ENCODE measurements around the gene COL18A1. TPM values are rescaled to one million over a fixed set of nuclear protein-coding genes. Genes with fewer than 3 reads are reported as not detected.

Gene COL18A1
- total and polyA plus RNA-seq, 4 donors: 44.9 to 308 (median 232) TPM

- Histone ChIP-seq H3K9ac (ENCODE audit: low read depth in 1 of 2, low read length in 2 of 2) (peak overlapping the region; percentile 68 to 83), H3K27ac (ENCODE audit: low read depth in 1 of 2, low read length in 2 of 2) (peak overlapping the region; percentile 64 to 77), H3K4me3 (ENCODE audit: low read depth in 1 of 3, low read length in 3 of 3) (peak overlapping the region; percentile 84 to 92 (median 90)), H3K4me1 (ENCODE audit: control insufficient read depth in 4 of 4, insufficient read depth in 4 of 4, low read length in 3 of 4) (peaks cover 28 to 76% (median 65%) of the 10 kb centered on the region in 4 donors), H3K9me3 (ENCODE audit: control insufficient read depth in 4 of 4, low read length in 3 of 4) (no peaks in the 10 kb centered on the region), H3K36me3 (ENCODE audit: control insufficient read depth in 4 of 4, insufficient read depth in 3 of 4, low read depth in 1 of 4, low read length in 3 of 4) (peaks cover 0 to 5% (median 1%) of the 10 kb centered on the region in 4 donors), H3K27me3 (ENCODE audit: control insufficient read depth in 4 of 4, insufficient read depth in 4 of 4, low read length in 3 of 4) (no peaks in the 10 kb centered on the region)
- no peak for DNase-seq (ENCODE audit: low spot score)
- WGBS: 40% methylated on average over 38 of the region's 38 CpGs
- TF ChIP-seq YY1 (IDR thresholded peaks at IDR 0.05): no peak
- TF ChIP-seq ATF3 (IDR thresholded peaks at IDR 0.05): no peak
- no peak for TF ChIP-seq MAX (IDR thresholded peaks at IDR 0.05)
- TF ChIP-seq HNF4A (conservative IDR thresholded peaks at IDR 0.05): no peak
- TF ChIP-seq NR2F2 (IDR thresholded peaks at IDR 0.05): no peak
- TF ChIP-seq TAF1 (conservative IDR thresholded peaks at IDR 0.05): no peak
- no peak for TF ChIP-seq CTCF (IDR thresholded peaks at IDR 0.05; ENCODE audit: low read depth, low read length, missing input control)
Observed at GRCh38 chr21:45456584-45457160, 51.7 kb downstream of the COL18A1 start.

- DNase-seq (ENCODE audit: low spot score): no peak
- H3K4me3 ChIP-seq (ENCODE audit: low read depth in 1 of 3, low read length in 3 of 3): peak overlapping the region; percentile 84 to 90 (median 85)
- no peak for TF ChIP-seq HNF4A (conservative IDR thresholded peaks at IDR 0.05)
- no peak for TF ChIP-seq GABPA (IDR thresholded peaks at IDR 0.05 in 1 of 2, conservative IDR thresholded peaks at IDR 0.05 in 1 of 2)
- no peak for TF ChIP-seq FOXA1 (IDR thresholded peaks at IDR 0.05)
- TF ChIP-seq FOXA2 (IDR thresholded peaks at IDR 0.05): no peak
- TF ChIP-seq ATF3 (IDR thresholded peaks at IDR 0.05): no peak
- TF ChIP-seq EGR1 (IDR thresholded peaks at IDR 0.05; ENCODE audit: low read depth in 2 of 2): no peak
- no peak for TF ChIP-seq TAF1 (conservative IDR thresholded peaks at IDR 0.05)
- TF ChIP-seq NR2F2 (IDR thresholded peaks at IDR 0.05): no peak
- H3K27ac ChIP-seq (ENCODE audit: low read depth in 1 of 2, low read length in 2 of 2): peak overlapping the region in 1 of 2 donors; percentile 64
- peak overlapping the region; percentile 52 to 72 for H3K9ac ChIP-seq (ENCODE audit: low read depth in 1 of 2, low read length in 2 of 2)
- peaks cover 28 to 79% (median 70%) of the 10 kb centered on the region in 4 donors for H3K4me1 ChIP-seq (ENCODE audit: control insufficient read depth in 4 of 4, insufficient read depth in 4 of 4, low read length in 3 of 4)
- WGBS: 36% methylated on average over 25 of the region's 25 CpGs
- no peaks in the 10 kb centered on the region for H3K27me3 ChIP-seq (ENCODE audit: control insufficient read depth in 4 of 4, insufficient read depth in 4 of 4, low read length in 3 of 4)
- H3K36me3 ChIP-seq (ENCODE audit: control insufficient read depth in 4 of 4, insufficient read depth in 3 of 4, low read depth in 1 of 4, low read length in 3 of 4): peaks cover 0 to 5% (median 1%) of the 10 kb centered on the region in 4 donors
- no peaks in the 10 kb centered on the region for H3K9me3 ChIP-seq (ENCODE audit: control insufficient read depth in 4 of 4, low read length in 3 of 4)
Observed at GRCh38 chr21:45457161-45457831, 52.3 kb downstream of the COL18A1 start.

- H3K9me3 ChIP-seq (ENCODE audit: control insufficient read depth in 4 of 4, low read length in 3 of 4): no peaks in the 10 kb centered on the region
- H3K9ac ChIP-seq (ENCODE audit: low read depth in 1 of 2, low read length in 2 of 2): peak overlapping the region in 1 of 2 donors; percentile 72
- H3K4me1 ChIP-seq (ENCODE audit: control insufficient read depth in 4 of 4, insufficient read depth in 4 of 4, low read length in 3 of 4): peaks cover 28 to 83% (median 72%) of the 10 kb centered on the region in 4 donors
- no peak for DNase-seq (ENCODE audit: low spot score)
- H3K4me3 ChIP-seq (ENCODE audit: low read depth in 1 of 3, low read length in 3 of 3): peak overlapping the region; percentile 84 to 90 (median 85)
- no peaks in the 10 kb centered on the region for H3K27me3 ChIP-seq (ENCODE audit: control insufficient read depth in 4 of 4, insufficient read depth in 4 of 4, low read length in 3 of 4)
- H3K36me3 ChIP-seq (ENCODE audit: control insufficient read depth in 4 of 4, insufficient read depth in 3 of 4, low read depth in 1 of 4, low read length in 3 of 4): peaks cover 0 to 5% (median 1%) of the 10 kb centered on the region in 4 donors
- TF ChIP-seq FOXA2 (IDR thresholded peaks at IDR 0.05) (no peak), SP1 (IDR thresholded peaks at IDR 0.05) (no peak), RXRA (IDR thresholded peaks at IDR 0.05) (no peak), ZBTB33 (IDR thresholded peaks at IDR 0.05) (no peak), RAD21 (IDR thresholded peaks at IDR 0.05) (no peak), YY1 (IDR thresholded peaks at IDR 0.05) (no peak), MAX (IDR thresholded peaks at IDR 0.05) (no peak), HNF4A (conservative IDR thresholded peaks at IDR 0.05) (no peak), ATF3 (IDR thresholded peaks at IDR 0.05) (no peak)
- peak overlapping the region in 1 of 2 donors; percentile 64 for H3K27ac ChIP-seq (ENCODE audit: low read depth in 1 of 2, low read length in 2 of 2)
- WGBS: 40% methylated on average over 9 of the region's 9 CpGs
Observed at GRCh38 chr21:45457832-45458172, 52.8 kb downstream of the COL18A1 start.

Measured in liver (tissue), 9 donors.